Vagina (tissue), 2 donors: Measurements from ENCODE around the gene SLC2A10.

Experiments used
- POLR2AphosphoS5 ChIP-seq, 2 donors: sonication (generic); formaldehyde crosslinking; IDR thresholded peaks; one replicate each; pipeline ENCODE4 v1.9.0; 2017; ENCODE audit warnings: antibody characterized with exemption in 2 of 2, mild to moderate bottlenecking in 2 of 2, low read depth in 1 of 2; ENCODE audit not compliant: insufficient read depth in 1 of 2
- TF ChIP-seq, protein P1 (sequence below), 3 experiments: fragments of 450-650 bp in 2 of 3; fragments of 200-600 bp in 1 of 3; sonication (generic) in 1 of 3; IDR thresholded peaks; one replicate each; pipeline ENCODE4 v1.5.1; 2017 to 2019; ENCODE audit warnings: antibody characterized with exemption in 3 of 3, mild to moderate bottlenecking in 2 of 3, moderate library complexity in 2 of 3

DNA sequence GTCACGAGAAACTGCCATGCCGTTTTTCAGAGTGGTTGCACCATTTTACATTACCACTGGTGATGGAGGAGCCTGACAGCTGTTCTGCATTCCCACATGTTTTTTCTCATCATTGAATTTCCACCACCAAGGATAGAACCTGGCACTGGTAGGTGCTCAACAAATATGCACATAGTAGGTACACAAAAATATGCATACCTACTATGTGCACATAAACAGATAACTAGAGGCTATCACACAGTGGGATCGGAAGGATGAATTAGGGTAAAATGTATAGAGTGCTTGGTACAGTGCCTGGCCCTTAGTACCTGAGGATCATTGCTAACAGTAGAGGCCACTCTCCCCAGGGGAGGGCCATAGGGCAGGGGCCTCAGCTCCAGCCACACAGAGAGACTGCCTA is 47.0 kb downstream of the SLC2A10 start:
- no peak for TF ChIP-seq POLR2AphosphoS5 (IDR thresholded peaks at IDR 0.05; ENCODE audit: insufficient read depth in 1 of 2, low read depth in 1 of 2)
- TF ChIP-seq, protein P1, sequence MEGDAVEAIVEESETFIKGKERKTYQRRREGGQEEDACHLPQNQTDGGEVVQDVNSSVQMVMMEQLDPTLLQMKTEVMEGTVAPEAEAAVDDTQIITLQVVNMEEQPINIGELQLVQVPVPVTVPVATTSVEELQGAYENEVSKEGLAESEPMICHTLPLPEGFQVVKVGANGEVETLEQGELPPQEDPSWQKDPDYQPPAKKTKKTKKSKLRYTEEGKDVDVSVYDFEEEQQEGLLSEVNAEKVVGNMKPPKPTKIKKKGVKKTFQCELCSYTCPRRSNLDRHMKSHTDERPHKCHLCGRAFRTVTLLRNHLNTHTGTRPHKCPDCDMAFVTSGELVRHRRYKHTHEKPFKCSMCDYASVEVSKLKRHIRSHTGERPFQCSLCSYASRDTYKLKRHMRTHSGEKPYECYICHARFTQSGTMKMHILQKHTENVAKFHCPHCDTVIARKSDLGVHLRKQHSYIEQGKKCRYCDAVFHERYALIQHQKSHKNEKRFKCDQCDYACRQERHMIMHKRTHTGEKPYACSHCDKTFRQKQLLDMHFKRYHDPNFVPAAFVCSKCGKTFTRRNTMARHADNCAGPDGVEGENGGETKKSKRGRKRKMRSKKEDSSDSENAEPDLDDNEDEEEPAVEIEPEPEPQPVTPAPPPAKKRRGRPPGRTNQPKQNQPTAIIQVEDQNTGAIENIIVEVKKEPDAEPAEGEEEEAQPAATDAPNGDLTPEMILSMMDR (IDR thresholded peaks at IDR 0.05) = no peak
